Calu3 (cell line): ENCODE measurements around the gene PPIH. TPM values are rescaled to one million over a fixed set of nuclear protein-coding genes. Genes with fewer than 3 reads are reported as not detected.

ENCODE experiments used
- BruUV-seq: library from RNA; stranded (reverse); fragments of 400-500 nt; replicated peaks from 2 replicates; lab custom pipeline; 2021; lab: Mats Ljungman, UMichigan
- CTCF ChIA-PET: fragments of 300-600 bp; sonication (Branson Sonifier 250); formaldehyde crosslinking; loops from one replicate; lab custom pipeline; 2022; ENCODE audit warnings: antibody characterized with exemption; lab: Charles Lee
- DNase-seq: peaks from one replicate; pipeline ENCODE4 v3.0.0; 2022
- H3K27ac Mint-ChIP-seq: one replicate; pipeline ENCODE4 v1.8.0; 2022; ENCODE audit warnings: mixed read lengths; ENCODE audit not compliant: unreplicated experiment
- H3K27me3 Mint-ChIP-seq: one replicate; pipeline ENCODE4 v1.8.0; 2022; ENCODE audit warnings: mixed read lengths; ENCODE audit not compliant: unreplicated experiment
- H3K36me3 Mint-ChIP-seq: one replicate; pipeline ENCODE4 v1.8.0; 2022; ENCODE audit warnings: mild to moderate bottlenecking, moderate library complexity, mixed read lengths; ENCODE audit not compliant: insufficient read depth, unreplicated experiment
- H3K4me1 Mint-ChIP-seq: one replicate; pipeline ENCODE4 v1.8.0; 2022; ENCODE audit warnings: mild to moderate bottlenecking, low read depth, mixed read lengths; ENCODE audit not compliant: unreplicated experiment
- H3K4me3 Mint-ChIP-seq: one replicate; pipeline ENCODE4 v1.8.0; 2022; ENCODE audit warnings: mild to moderate bottlenecking, low read depth, moderate library complexity, mixed read lengths; ENCODE audit not compliant: unreplicated experiment
- H3K9me3 Mint-ChIP-seq: one replicate; pipeline ENCODE4 v1.8.0; 2022; ENCODE audit warnings: low read depth, mixed read lengths; ENCODE audit not compliant: unreplicated experiment
- intact Hi-C: fragments of 100-400 bp; cut with micrococcal nuclease; formaldehyde crosslinking; loops from one replicate; pipeline ENCODE4 v1.10.0; 2022; ENCODE audit not compliant: unreplicated experiment
- total RNA-seq: library from RNA; stranded (reverse); gene quantifications from 2 replicates; pipeline ENCODE4 v1.2.3, GENCODE V29; 2022
- TF ChIP-seq, protein P1 (sequence below): fragments of 200-600 bp; IDR thresholded peaks from one replicate; pipeline ENCODE4 v1.8.0; 2022; ENCODE audit warnings: antibody characterized with exemption; ENCODE audit not compliant: unreplicated experiment

PPIH gene
- total RNA-seq, 1 experiment from 2014 or later: 58.6 TPM

- H3K27ac Mint-ChIP-seq: no peak overlapping the region
- CTCF ChIA-PET: no interaction called here
- H3K4me1 Mint-ChIP-seq: no peaks in the 10 kb centered on the region
- no peaks in the 10 kb centered on the region for H3K9me3 Mint-ChIP-seq
- DNase-seq: no peak
- no peak overlapping the region for H3K4me3 Mint-ChIP-seq
- intact Hi-C loops: no loop called here
- no TSS peak for BruUV-seq
- TF ChIP-seq, protein P1, sequence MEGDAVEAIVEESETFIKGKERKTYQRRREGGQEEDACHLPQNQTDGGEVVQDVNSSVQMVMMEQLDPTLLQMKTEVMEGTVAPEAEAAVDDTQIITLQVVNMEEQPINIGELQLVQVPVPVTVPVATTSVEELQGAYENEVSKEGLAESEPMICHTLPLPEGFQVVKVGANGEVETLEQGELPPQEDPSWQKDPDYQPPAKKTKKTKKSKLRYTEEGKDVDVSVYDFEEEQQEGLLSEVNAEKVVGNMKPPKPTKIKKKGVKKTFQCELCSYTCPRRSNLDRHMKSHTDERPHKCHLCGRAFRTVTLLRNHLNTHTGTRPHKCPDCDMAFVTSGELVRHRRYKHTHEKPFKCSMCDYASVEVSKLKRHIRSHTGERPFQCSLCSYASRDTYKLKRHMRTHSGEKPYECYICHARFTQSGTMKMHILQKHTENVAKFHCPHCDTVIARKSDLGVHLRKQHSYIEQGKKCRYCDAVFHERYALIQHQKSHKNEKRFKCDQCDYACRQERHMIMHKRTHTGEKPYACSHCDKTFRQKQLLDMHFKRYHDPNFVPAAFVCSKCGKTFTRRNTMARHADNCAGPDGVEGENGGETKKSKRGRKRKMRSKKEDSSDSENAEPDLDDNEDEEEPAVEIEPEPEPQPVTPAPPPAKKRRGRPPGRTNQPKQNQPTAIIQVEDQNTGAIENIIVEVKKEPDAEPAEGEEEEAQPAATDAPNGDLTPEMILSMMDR: no peak
- H3K36me3 Mint-ChIP-seq: peaks cover 18% of the 10 kb centered on the region
- no peaks in the 10 kb centered on the region for H3K27me3 Mint-ChIP-seq
Measured at GRCh38 chr1:42674682-42675081, 16.5 kb downstream of the PPIH start.

- no peak overlapping the region for H3K27ac Mint-ChIP-seq
- TF ChIP-seq, protein P1: no peak
- peaks cover 17% of the 10 kb centered on the region for H3K36me3 Mint-ChIP-seq
- no peaks in the 10 kb centered on the region for H3K27me3 Mint-ChIP-seq
- no peak overlapping the region for H3K4me3 Mint-ChIP-seq
- CTCF ChIA-PET: no interaction called here
- no peak for DNase-seq
- no TSS peak for BruUV-seq
- no peaks in the 10 kb centered on the region for H3K9me3 Mint-ChIP-seq
- peaks cover 7% of the 10 kb centered on the region for H3K4me1 Mint-ChIP-seq
- intact Hi-C loops: no loop called here
Measured at GRCh38 chr1:42675467-42675866, 17.2 kb downstream of the PPIH start.

- Mint-ChIP-seq H3K9me3 (no peaks in the 10 kb centered on the region), H3K4me1 (peaks cover 17% of the 10 kb centered on the region), H3K27me3 (no peaks in the 10 kb centered on the region), H3K36me3 (peaks cover 26% of the 10 kb centered on the region), H3K27ac (no peak overlapping the region), H3K4me3 (no peak overlapping the region)
- TF ChIP-seq, protein P1: no peak
- CTCF ChIA-PET: no interaction called here
- DNase-seq: no peak
- BruUV-seq: no TSS peak
- intact Hi-C loops: no loop called here
Measured at GRCh38 chr1:42676534-42677087, 18.4 kb downstream of the PPIH start.

- peaks cover 25% of the 10 kb centered on the region for H3K4me1 Mint-ChIP-seq
- DNase-seq: no peak
- intact Hi-C loops: no loop called here
- no peak overlapping the region for H3K27ac Mint-ChIP-seq
- H3K4me3 Mint-ChIP-seq: no peak overlapping the region
- TF ChIP-seq, protein P1: no peak
- H3K9me3 Mint-ChIP-seq: no peaks in the 10 kb centered on the region
- H3K27me3 Mint-ChIP-seq: no peaks in the 10 kb centered on the region
- CTCF ChIA-PET: no interaction called here
- peaks cover 47% of the 10 kb centered on the region for H3K36me3 Mint-ChIP-seq
- no TSS peak for BruUV-seq
Measured at GRCh38 chr1:42679364-42679983, 21.3 kb downstream of the PPIH start.
